Measurements from ENCODE around the gene ERBB3. TPM values are rescaled to one million over a fixed set of nuclear protein-coding genes. Genes with fewer than 3 reads are reported as not detected.
"Not testable (repeated sequence)": the region's sequence is repeated elsewhere in the genome, so short reads cannot be mapped to it uniquely, and the experiment has no call there.

The ERBB3 gene
- total RNA-seq, 1 donor from 2014 or later = 60.7 TPM

- DNase-seq (no peak), ATAC-seq (no peak)
- intact Hi-C loops (cut with DNase I) = loop anchor here (10.0 kb wide), 1 partner anchor 51 kb away; the partner anchor contains the start of gene SUOX
- TF ChIP-seq CTCF (IDR thresholded peaks at IDR 0.05) = no peak
- Histone ChIP-seq H3K27me3 (no peaks in the 10 kb centered on the region), H3K4me3 (no peak overlapping the region), H3K4me1 (peaks cover 15% of the 10 kb centered on the region), H3K36me3 (peaks cover 38% of the 10 kb centered on the region), H3K9me3 (no peaks in the 10 kb centered on the region), H3K27ac (no peak overlapping the region)
Observed at GRCh38 chr12:56046027-56046780, 33.8 kb upstream of the ERBB3 start.

- Histone ChIP-seq H3K9me3 (no peaks in the 10 kb centered on the region), H3K27ac (no peak overlapping the region), H3K4me3 (no peak overlapping the region), H3K36me3 (no peaks in the 10 kb centered on the region), H3K4me1 (no peaks in the 10 kb centered on the region), H3K27me3 (no peaks in the 10 kb centered on the region)
- intact Hi-C loops (cut with DNase I) = no loop called here
- TF ChIP-seq CTCF (IDR thresholded peaks at IDR 0.05) = no peak
- DNase-seq = no peak
- no peak for ATAC-seq
Observed at GRCh38 chr12:56053407-56053893, 26.5 kb upstream of the ERBB3 start.

GRCh38 chr12:56059964-56060363, 20.0 kb upstream of the ERBB3 start:
- H3K27ac ChIP-seq; H3K9me3 ChIP-seq; ATAC-seq; intact Hi-C loops (cut with DNase I); H3K4me1 ChIP-seq; DNase-seq; H3K36me3 ChIP-seq; H3K4me3 ChIP-seq; H3K27me3 ChIP-seq: not testable (repeated sequence)

- Histone ChIP-seq H3K4me3 (no peak overlapping the region), H3K36me3 (no peaks in the 10 kb centered on the region), H3K27ac (no peak overlapping the region), H3K9me3 (no peaks in the 10 kb centered on the region), H3K4me1 (no peaks in the 10 kb centered on the region), H3K27me3 (no peaks in the 10 kb centered on the region)
- DNase-seq = no peak
- ATAC-seq = no peak
- intact Hi-C loops (cut with DNase I) = no loop called here
- no peak for TF ChIP-seq CTCF (IDR thresholded peaks at IDR 0.05)
Observed at GRCh38 chr12:56061982-56062381, 18.0 kb upstream of the ERBB3 start.

- Histone ChIP-seq H3K4me3 (no peak overlapping the region), H3K9me3 (no peaks in the 10 kb centered on the region), H3K27me3 (no peaks in the 10 kb centered on the region), H3K36me3 (no peaks in the 10 kb centered on the region), H3K4me1 (no peaks in the 10 kb centered on the region), H3K27ac (no peak overlapping the region)
- intact Hi-C loops (cut with DNase I) = no loop called here
- TF ChIP-seq CTCF (IDR thresholded peaks at IDR 0.05) = no peak
- DNase-seq (no peak), ATAC-seq (no peak)
Observed at GRCh38 chr12:56062996-56063395, 17.0 kb upstream of the ERBB3 start.

- H3K27me3 ChIP-seq = no peaks in the 10 kb centered on the region
- no peaks in the 10 kb centered on the region for H3K9me3 ChIP-seq
- TF ChIP-seq CTCF (IDR thresholded peaks at IDR 0.05) = no peak
- no peak for ATAC-seq
- no peaks in the 10 kb centered on the region for H3K4me1 ChIP-seq
- DNase-seq = no peak
- intact Hi-C loops (cut with DNase I) = no loop called here
- H3K27ac ChIP-seq = no peak overlapping the region
- H3K36me3 ChIP-seq = no peaks in the 10 kb centered on the region
- no peak overlapping the region for H3K4me3 ChIP-seq
Observed at GRCh38 chr12:56071648-56072047, 8.3 kb upstream of the ERBB3 start.

Measured in upper lobe of right lung (tissue), 1 donor.